Measurements from ENCODE around the gene PPP1R14C.

The PPP1R14C gene

GRCh38 chr6:150243620-150244314, 100.9 kb downstream of the PPP1R14C start:
- no peaks in the 10 kb centered on the region for H3K36me3 ChIP-seq (ENCODE audit: insufficient read depth, low read length)
- H3K9me3 ChIP-seq (ENCODE audit: low read depth, low read length): no peaks in the 10 kb centered on the region
- no peak overlapping the region for H3K27ac ChIP-seq
- no peak overlapping the region for H3K4me3 ChIP-seq
- no peak for DNase-seq (ENCODE audit: low read depth, low spot score)
- TF ChIP-seq EZH2 (IDR thresholded peaks at IDR 0.05) (no peak), POLR2AphosphoS5 (IDR thresholded peaks at IDR 0.05; ENCODE audit: borderline replicate concordance, low read depth, low read length) (no peak), FOXP2 (optimal IDR thresholded peaks at IDR 0.05; ENCODE audit: control extremely low read depth, extremely low read length, insufficient read depth) (no peak)
- no peak overlapping the region for H3K9ac ChIP-seq (ENCODE audit: insufficient read length)

DNA sequence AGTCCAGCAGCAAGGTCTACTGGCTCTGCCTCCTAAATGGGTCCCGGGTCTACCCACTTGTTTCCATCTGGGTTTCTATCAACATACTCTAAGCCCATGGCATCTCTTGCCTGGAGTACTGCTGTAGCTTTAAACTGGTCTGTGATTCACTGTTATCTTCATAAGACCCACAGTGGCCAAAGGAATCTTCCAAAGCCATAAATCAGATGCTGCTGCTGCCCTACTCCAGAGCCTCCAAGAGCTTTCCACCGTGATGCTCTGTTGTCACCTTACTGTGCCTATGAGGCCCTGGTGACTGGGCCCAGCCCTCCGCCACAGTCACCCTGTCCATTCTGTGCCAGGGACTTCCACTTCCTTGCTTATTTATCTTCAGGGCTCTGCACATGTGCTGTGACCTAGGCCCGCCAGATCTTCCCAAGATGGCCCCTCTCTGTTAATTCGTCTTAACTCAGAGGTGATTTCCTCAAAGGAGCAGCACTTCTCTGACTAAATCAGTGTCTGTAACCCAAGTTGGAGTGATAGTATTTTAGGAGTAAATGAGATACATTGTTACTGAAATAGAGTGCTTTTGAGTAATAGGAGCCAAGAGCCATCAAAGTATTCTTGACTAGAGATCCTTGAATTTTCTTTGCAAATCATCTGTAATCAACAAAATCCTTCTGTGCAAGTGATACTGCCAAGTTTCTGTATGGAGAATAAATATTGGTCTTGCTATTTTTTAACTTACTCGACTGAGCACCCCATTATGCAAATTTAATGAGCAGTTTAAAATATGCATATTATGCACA, 102.5 kb downstream of the PPP1R14C start:
- Histone ChIP-seq H3K36me3 (ENCODE audit: insufficient read depth, low read length) (no peaks in the 10 kb centered on the region), H3K27ac (no peak overlapping the region), H3K4me3 (no peak overlapping the region), H3K9ac (ENCODE audit: insufficient read length) (no peak overlapping the region), H3K9me3 (ENCODE audit: low read depth, low read length) (no peaks in the 10 kb centered on the region)
- no peak for TF ChIP-seq EZH2 (IDR thresholded peaks at IDR 0.05)
- TF ChIP-seq FOXP2 (optimal IDR thresholded peaks at IDR 0.05; ENCODE audit: control extremely low read depth, extremely low read length, insufficient read depth): no peak
- no peak for TF ChIP-seq POLR2AphosphoS5 (IDR thresholded peaks at IDR 0.05; ENCODE audit: borderline replicate concordance, low read depth, low read length)
- DNase-seq (ENCODE audit: low read depth, low spot score): no peak

DNA sequence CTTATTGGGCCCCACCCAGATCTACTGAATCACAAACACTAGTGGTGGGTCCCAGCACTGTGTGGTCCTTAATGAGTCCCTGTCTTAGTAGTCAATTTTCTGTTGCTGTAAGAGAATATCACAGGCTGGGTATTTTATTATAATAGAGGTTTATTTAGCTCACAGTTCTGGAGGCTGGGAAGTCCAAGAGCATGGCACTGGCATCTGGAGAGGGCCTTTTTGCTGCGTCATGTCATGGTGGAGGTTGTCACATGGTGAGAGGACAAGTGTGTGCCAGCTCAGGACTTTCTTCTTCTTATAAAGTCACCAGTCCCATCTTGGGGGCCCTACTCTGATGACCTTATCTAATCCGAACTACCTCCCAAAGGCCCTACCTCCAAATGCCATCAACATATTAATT, 105.0 kb downstream of the PPP1R14C start:
- Histone ChIP-seq H3K4me3 (no peak overlapping the region), H3K9me3 (ENCODE audit: low read depth, low read length) (no peaks in the 10 kb centered on the region), H3K9ac (ENCODE audit: insufficient read length) (no peak overlapping the region), H3K27ac (no peak overlapping the region), H3K36me3 (ENCODE audit: insufficient read depth, low read length) (no peaks in the 10 kb centered on the region)
- no peak for DNase-seq (ENCODE audit: low read depth, low spot score)
- TF ChIP-seq EZH2 (IDR thresholded peaks at IDR 0.05) (no peak), FOXP2 (optimal IDR thresholded peaks at IDR 0.05; ENCODE audit: control extremely low read depth, extremely low read length, insufficient read depth) (no peak), POLR2AphosphoS5 (IDR thresholded peaks at IDR 0.05; ENCODE audit: borderline replicate concordance, low read depth, low read length) (no peak)

DNA sequence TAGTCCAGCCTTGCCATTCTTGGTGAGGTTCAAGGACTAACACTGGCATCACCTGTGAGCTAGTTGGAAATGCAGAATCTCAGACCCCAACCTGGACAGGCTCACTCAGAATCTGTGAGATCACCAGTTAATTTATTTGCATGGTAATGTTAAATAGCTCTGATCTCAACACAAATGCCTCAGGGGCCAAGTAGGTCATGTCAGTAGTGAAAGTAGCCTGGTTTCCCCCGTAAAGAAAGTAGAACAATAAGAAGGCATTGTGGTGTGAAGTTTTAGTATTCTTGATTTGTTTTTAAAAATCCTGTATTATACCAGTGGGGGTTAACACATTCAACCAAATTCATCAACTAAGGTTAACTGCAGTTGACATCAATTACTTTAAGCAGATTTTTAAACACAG, 105.5 kb downstream of the PPP1R14C start:
- TF ChIP-seq POLR2AphosphoS5 (IDR thresholded peaks at IDR 0.05; ENCODE audit: borderline replicate concordance, low read depth, low read length) (no peak), FOXP2 (optimal IDR thresholded peaks at IDR 0.05; ENCODE audit: control extremely low read depth, extremely low read length, insufficient read depth) (no peak), EZH2 (IDR thresholded peaks at IDR 0.05) (no peak)
- Histone ChIP-seq H3K36me3 (ENCODE audit: insufficient read depth, low read length) (no peaks in the 10 kb centered on the region), H3K4me3 (no peak overlapping the region), H3K9ac (ENCODE audit: insufficient read length) (no peak overlapping the region), H3K27ac (no peak overlapping the region), H3K9me3 (ENCODE audit: low read depth, low read length) (no peaks in the 10 kb centered on the region)
- DNase-seq (ENCODE audit: low read depth, low spot score): no peak

DNA sequence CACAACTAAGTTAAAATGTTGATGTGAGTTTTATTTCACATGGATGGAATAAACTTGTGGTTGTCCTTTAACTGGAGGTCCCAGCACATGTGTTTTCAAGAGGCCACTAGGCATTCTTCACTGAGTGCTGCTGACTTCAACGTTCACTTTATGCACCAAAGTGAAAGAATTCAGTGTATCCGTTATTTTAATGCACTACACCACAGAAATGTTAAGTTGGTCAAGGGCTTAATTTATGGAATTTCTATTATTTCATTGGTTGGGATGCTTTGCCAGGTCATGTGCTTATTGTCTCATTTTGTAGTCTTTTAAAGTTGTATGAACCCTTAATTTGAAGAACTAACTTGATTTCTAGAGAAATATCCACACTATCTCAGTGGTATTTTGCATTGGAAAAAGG, 106.4 kb downstream of the PPP1R14C start:
- DNase-seq (ENCODE audit: low read depth, low spot score): no peak
- Histone ChIP-seq H3K4me3 (no peak overlapping the region), H3K9me3 (ENCODE audit: low read depth, low read length) (no peaks in the 10 kb centered on the region), H3K27ac (no peak overlapping the region), H3K36me3 (ENCODE audit: insufficient read depth, low read length) (no peaks in the 10 kb centered on the region), H3K9ac (ENCODE audit: insufficient read length) (no peak overlapping the region)
- TF ChIP-seq POLR2AphosphoS5 (IDR thresholded peaks at IDR 0.05; ENCODE audit: borderline replicate concordance, low read depth, low read length) (no peak), FOXP2 (optimal IDR thresholded peaks at IDR 0.05; ENCODE audit: control extremely low read depth, extremely low read length, insufficient read depth) (no peak), EZH2 (IDR thresholded peaks at IDR 0.05) (no peak)

DNA sequence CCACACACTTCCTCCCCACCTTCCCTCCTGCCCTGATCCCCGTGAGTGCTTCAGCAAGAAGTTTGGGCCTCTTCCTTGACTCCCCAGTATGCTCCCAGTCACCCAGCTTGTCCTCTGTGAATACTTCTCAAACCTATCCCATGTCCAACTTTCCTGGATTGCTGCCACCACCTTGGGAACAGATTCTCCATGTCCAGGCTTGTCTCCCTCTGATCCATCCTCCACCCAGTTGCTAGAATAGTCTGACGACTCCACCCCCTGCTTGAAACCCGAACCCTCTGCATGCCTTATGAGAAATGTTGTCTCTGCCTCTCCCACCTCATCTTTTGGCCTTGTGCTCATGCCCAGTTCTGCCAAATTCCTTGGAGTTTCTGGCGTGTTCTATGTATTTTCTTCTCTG, 108.0 kb downstream of the PPP1R14C start:
- no peak for TF ChIP-seq POLR2AphosphoS5 (IDR thresholded peaks at IDR 0.05; ENCODE audit: borderline replicate concordance, low read depth, low read length)
- TF ChIP-seq FOXP2 (optimal IDR thresholded peaks at IDR 0.05; ENCODE audit: control extremely low read depth, extremely low read length, insufficient read depth): no peak
- no peak for TF ChIP-seq EZH2 (IDR thresholded peaks at IDR 0.05)
- no peak for DNase-seq (ENCODE audit: low read depth, low spot score)

GRCh38 chr6:150251566-150252186, 108.8 kb downstream of the PPP1R14C start:
- DNase-seq (ENCODE audit: low read depth, low spot score): no peak
- H3K4me3 ChIP-seq: no peak overlapping the region

More for the DNA sequence above, 108.0 kb downstream of the PPP1R14C start:
- Histone ChIP-seq H3K9me3 (ENCODE audit: low read depth, low read length) (no peaks in the 10 kb centered on the region), H3K4me3 (no peak overlapping the region), H3K36me3 (ENCODE audit: insufficient read depth, low read length) (no peaks in the 10 kb centered on the region), H3K27ac (no peak overlapping the region), H3K9ac (ENCODE audit: insufficient read length) (no peak overlapping the region)

More at GRCh38 chr6:150251566-150252186, 108.8 kb downstream of the PPP1R14C start:
- no peaks in the 10 kb centered on the region for H3K9me3 ChIP-seq (ENCODE audit: low read depth, low read length)
- no peaks in the 10 kb centered on the region for H3K36me3 ChIP-seq (ENCODE audit: insufficient read depth, low read length)
- TF ChIP-seq FOXP2 (optimal IDR thresholded peaks at IDR 0.05; ENCODE audit: control extremely low read depth, extremely low read length, insufficient read depth) (no peak), POLR2AphosphoS5 (IDR thresholded peaks at IDR 0.05; ENCODE audit: borderline replicate concordance, low read depth, low read length) (no peak), EZH2 (IDR thresholded peaks at IDR 0.05) (no peak)
- H3K27ac ChIP-seq: no peak overlapping the region
- no peak overlapping the region for H3K9ac ChIP-seq (ENCODE audit: insufficient read length)

Data from SK-N-MC (cell line).